Common myeloid progenitor, CD34-positive (primary cell): ENCODE results near the gene MSMB.
A peak's percentile ranks its signal among the peaks of the same experiment; 100 is the strongest.
"Not testable (repeated sequence)": the region's sequence is repeated elsewhere in the genome, so short reads cannot be mapped to it uniquely, and the experiment has no call there.

Experiments
- CTCF ChIA-PET: fragments of 350-600 bp; sonication (Branson Sonifier 250); formaldehyde crosslinking; loops from one replicate; lab custom pipeline; 2021; ENCODE audit warnings: antibody characterized with exemption; lab: Charles Lee
- POLR2A ChIA-PET: fragments of 350-600 bp; sonication (Branson Sonifier 250); formaldehyde crosslinking; loops from one replicate; lab custom pipeline; 2021; ENCODE audit warnings: antibody characterized with exemption; lab: Charles Lee
- DNase-seq, 3 donors: peaks; one replicate each; pipeline versions ENCODE4 v3.0.0 to v3.0.0-alpha.2; 2013
- H3K27ac ChIP-seq, 2 experiments: 1 replicate in 1 of 2; 2 replicates in 1 of 2; pipeline ENCODE4 v1.7.0; 2013; ENCODE audit warnings: inconsistent platforms in 2 of 2, low read length in 2 of 2, mild to moderate bottlenecking in 2 of 2, low read depth in 1 of 2, moderate library complexity in 1 of 2; ENCODE audit not compliant: severe bottlenecking in 2 of 2, insufficient read depth in 1 of 2, poor library complexity in 1 of 2
- H3K27me3 ChIP-seq, 5 experiments: replicated peaks in 2 of 5; 1 replicate in 3 of 5; 2 replicates in 2 of 5; pipeline versions ENCODE4 v1.6.1 to v1.7.0; 2013; ENCODE audit warnings: low read length in 4 of 5, mild to moderate bottlenecking in 2 of 5, moderate library complexity in 2 of 5, inconsistent platforms in 1 of 5; ENCODE audit not compliant: insufficient read depth in 5 of 5, control insufficient read depth in 4 of 5
- H3K36me3 ChIP-seq, 4 experiments: 1 replicate in 2 of 4; 2 replicates in 2 of 4; pipeline versions ENCODE4 v1.6.1 to v1.7.0; 2013; ENCODE audit warnings: low read length in 3 of 4, control low read depth in 1 of 4, mild to moderate bottlenecking in 1 of 4; ENCODE audit not compliant: control insufficient read depth in 4 of 4, insufficient read depth in 4 of 4
- H3K4me1 ChIP-seq, 4 experiments: 1 replicate in 3 of 4; 2 replicates in 1 of 4; pipeline versions ENCODE4 v1.6.1 to v1.7.1; 2013; ENCODE audit warnings: low read length in 3 of 4, mild to moderate bottlenecking in 3 of 4, control low read depth in 1 of 4, inconsistent platforms in 1 of 4, moderate library complexity in 1 of 4; ENCODE audit not compliant: control insufficient read depth in 4 of 4, insufficient read depth in 4 of 4; ENCODE audit errors: control extremely low read depth in 1 of 4
- H3K4me3 ChIP-seq, 7 experiments: 1 replicate in 4 of 7; 2 replicates in 3 of 7; pipeline versions ENCODE4 v1.5.1 to v1.7.0; 2013; ENCODE audit warnings: mild to moderate bottlenecking in 7 of 7, low read length in 6 of 7, moderate library complexity in 6 of 7, inconsistent platforms in 2 of 7, low read depth in 2 of 7, control low read depth in 1 of 7; ENCODE audit not compliant: insufficient read depth in 4 of 7, control insufficient read depth in 1 of 7; ENCODE audit errors: extremely low read depth in 1 of 7
- H3K9me3 ChIP-seq, 5 experiments: 1 replicate in 4 of 5; 2 replicates in 1 of 5; pipeline versions ENCODE4 v1.6.1 to v1.7.1; 2013; ENCODE audit warnings: low read length in 4 of 5, mild to moderate bottlenecking in 2 of 5, inconsistent platforms in 1 of 5, low read depth in 1 of 5, moderate library complexity in 1 of 5; ENCODE audit not compliant: control insufficient read depth in 4 of 5, insufficient read depth in 2 of 5; ENCODE audit errors: control extremely low read depth in 1 of 5
- WGBS: methylation state at CpG from one replicate; pipeline ENCODE4 v1.1.5; 2013; ENCODE audit not compliant: insufficient coverage; 5-methylcytosine and 5-hydroxymethylcytosine counted together

The MSMB gene

DNA sequence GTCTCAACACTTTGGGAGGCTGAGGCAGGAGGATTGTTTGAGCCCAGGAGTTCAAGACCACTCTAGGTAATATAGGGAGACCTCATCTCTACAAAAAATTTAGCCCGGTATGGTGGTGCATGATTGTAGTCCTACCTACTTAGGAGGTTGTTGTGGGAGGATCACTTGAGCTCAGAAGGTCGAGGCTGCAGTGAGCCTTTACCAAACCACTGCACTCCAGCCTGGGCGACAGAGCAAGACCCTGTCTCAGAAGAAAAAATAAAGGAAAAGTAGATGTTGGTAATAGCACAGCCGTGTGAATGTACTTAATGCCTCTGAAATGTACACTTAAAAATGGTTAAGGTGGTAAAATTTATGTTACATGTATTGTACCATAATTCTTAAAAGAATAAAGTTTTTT lies 48.5 kb downstream of the MSMB start:
- ChIA-PET CTCF (no interaction called here), POLR2A (no interaction called here)
- no peaks in the 10 kb centered on the region for H3K27me3 ChIP-seq
- H3K36me3 ChIP-seq = peaks cover 7 to 51% (median 25%) of the 10 kb centered on the region in 4 experiments
- 100% methylated on average over 2 of the region's 4 CpGs for WGBS
- H3K27ac ChIP-seq = peak overlapping the region in 1 of 2 experiments; percentile 22
- no peak overlapping the region for H3K4me3 ChIP-seq
- H3K9me3 ChIP-seq = peaks cover 0 to 6% (median 0%) of the 10 kb centered on the region in 5 experiments
- no peaks in the 10 kb centered on the region for H3K4me1 ChIP-seq
- no peak for DNase-seq

DNA sequence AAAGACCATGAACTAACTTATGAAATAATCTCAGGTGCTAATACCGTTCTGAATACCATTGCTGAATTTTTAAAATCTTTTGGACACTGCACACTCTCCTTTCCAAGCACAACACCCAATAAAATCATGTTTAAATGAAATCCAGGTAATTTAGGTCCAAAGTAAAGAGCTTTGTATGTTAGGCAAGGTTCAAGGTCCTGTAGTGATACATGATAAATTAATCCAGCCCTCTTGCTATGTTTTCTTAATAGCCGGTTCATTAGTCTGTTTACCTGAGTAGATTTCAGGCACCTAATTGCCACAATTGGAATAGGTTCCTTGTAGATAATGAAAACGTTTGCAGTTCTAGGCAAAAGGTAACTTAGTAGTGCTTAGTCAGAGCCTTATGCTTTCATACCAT lies 60.5 kb downstream of the MSMB start:
- H3K27me3 ChIP-seq, DNase-seq, H3K4me1 ChIP-seq, H3K4me3 ChIP-seq, POLR2A ChIA-PET, CTCF ChIA-PET, H3K9me3 ChIP-seq, H3K27ac ChIP-seq: not testable (repeated sequence)
- H3K36me3 ChIP-seq = peaks cover 2 to 11% (median 5%) of the 10 kb centered on the region in 4 experiments
- 100% methylated on average over 1 of the region's 3 CpGs for WGBS

DNA sequence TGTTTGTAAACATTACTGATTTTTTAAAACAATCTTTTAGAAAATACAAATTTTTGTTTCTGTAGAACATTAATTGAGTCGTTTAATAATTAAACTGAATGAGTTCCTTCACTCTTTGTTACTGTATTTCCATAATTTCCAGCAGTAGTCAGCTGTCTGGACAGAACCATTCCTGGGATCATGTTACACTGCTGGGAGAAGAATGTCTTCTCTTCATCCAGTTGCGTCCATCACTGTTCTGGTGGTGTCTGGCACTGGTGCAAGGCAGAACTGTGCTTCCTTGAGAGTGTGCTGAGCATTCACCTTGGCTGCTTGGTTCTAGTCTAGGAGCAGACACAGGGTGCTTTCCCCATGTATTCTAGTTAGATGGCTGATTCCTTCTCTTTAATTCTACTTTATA lies 61.6 kb downstream of the MSMB start:
- DNase-seq, H3K4me1 ChIP-seq, H3K27me3 ChIP-seq, H3K9me3 ChIP-seq, H3K4me3 ChIP-seq, POLR2A ChIA-PET, H3K27ac ChIP-seq: not testable (repeated sequence)
- no CpG with 5 or more reads among the region's 2 CpGs for WGBS
- peaks cover 2 to 10% (median 5%) of the 10 kb centered on the region in 4 experiments for H3K36me3 ChIP-seq
- CTCF ChIA-PET = interaction anchor here (2.8 kb wide), 1 partner anchor 41 kb away, joined by 8 read pairs; no protein-coding TSS in a partner anchor

DNA sequence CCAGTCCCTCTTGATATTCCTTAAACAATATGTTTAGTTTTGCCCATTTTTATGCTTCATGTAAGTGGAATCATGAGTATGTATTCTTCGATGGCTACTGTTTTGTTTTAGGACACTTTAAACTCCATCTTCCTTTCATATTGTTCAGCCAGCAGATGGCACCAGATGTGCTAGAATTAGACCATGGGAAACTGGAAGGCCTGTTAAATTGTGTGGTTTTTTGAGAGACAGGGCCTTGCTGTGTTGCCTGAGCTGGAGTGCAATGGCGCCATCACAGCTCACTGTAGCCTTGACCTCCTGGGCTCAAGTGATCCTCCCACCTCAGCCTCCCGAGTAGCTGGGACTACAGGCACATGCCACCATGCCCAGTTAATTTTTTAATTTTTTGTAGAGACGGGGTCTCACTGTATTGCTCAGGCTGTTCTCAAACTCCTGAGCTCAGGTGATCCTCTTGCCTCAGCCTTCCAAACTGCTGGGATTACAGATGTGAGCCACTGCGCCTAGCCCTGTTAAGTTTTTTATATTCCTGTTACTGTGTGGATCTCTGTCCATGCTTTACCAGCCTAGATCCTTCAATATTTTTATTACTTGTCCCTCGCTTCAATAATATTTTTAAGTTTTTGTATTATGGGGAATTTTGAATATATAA lies 62.4 kb downstream of the MSMB start:
- no CpG with 5 or more reads among the region's 6 CpGs for WGBS
- H3K4me3 ChIP-seq, POLR2A ChIA-PET, H3K9me3 ChIP-seq, H3K27me3 ChIP-seq, H3K4me1 ChIP-seq, H3K27ac ChIP-seq: not testable (repeated sequence)
- CTCF ChIA-PET = interaction anchor here (1.3 to 2.8 kb wide), 2 partner anchors 32 to 42 kb away, joined by 3 to 8 read pairs; no protein-coding TSS in a partner anchor
- DNase-seq = peak; percentile 75 to 81 (median 80)
- H3K36me3 ChIP-seq = peaks cover 0 to 14% (median 5%) of the 10 kb centered on the region in 4 experiments
